Upper lobe of left lung (tissue), 4 donors: ENCODE data around the gene FZD1.

Experiments used
- CTCF ChIP-seq, 6 experiments: fragments of 450-650 bp in 4 of 6; fragments of 200-600 bp in 2 of 6; sonication (generic) in 2 of 6; IDR thresholded peaks; one replicate each; pipeline ENCODE4 v1.5.1; 2016 to 2019; ENCODE audit warnings: antibody characterized with exemption in 6 of 6
- EP300 ChIP-seq, 4 donors: sonication (generic); formaldehyde crosslinking; IDR thresholded peaks; one replicate each; pipeline ENCODE4 v1.5.1; 2017; ENCODE audit warnings: antibody characterized with exemption in 4 of 4, control low read depth in 2 of 4
- POLR2AphosphoS5 ChIP-seq, 2 donors: sonication (generic); formaldehyde crosslinking; IDR thresholded peaks; one replicate each; pipeline ENCODE4 v1.5.1; 2017; ENCODE audit warnings: antibody characterized with exemption in 2 of 2

GRCh38 chr7:91240376-91240941 lies 23.8 kb upstream of the FZD1 start:
- TF ChIP-seq CTCF (IDR thresholded peaks at IDR 0.05) (no peak), EP300 (IDR thresholded peaks at IDR 0.05) (no peak), POLR2AphosphoS5 (IDR thresholded peaks at IDR 0.05) (no peak)
